GM18498 (cell line): ENCODE results near the gene CCDC3.
"Not testable (repeated sequence)": the region's sequence is repeated elsewhere in the genome, so short reads cannot be mapped to it uniquely, and the experiment has no call there.

Source experiments
- ATAC-seq: cut with Tn5 transposase; IDR thresholded peaks from one replicate; pipeline ENCODE4 v1.9.1; 2021; ENCODE audit warnings: mild to moderate bottlenecking, moderate library complexity; ENCODE audit not compliant: unreplicated experiment

CCDC3 gene

GRCh38 chr10:12896251-12896650, 105.3 kb downstream of the CCDC3 start:
- no peak for ATAC-seq

GRCh38 chr10:12892924-12893323, 108.6 kb downstream of the CCDC3 start:
- ATAC-seq: no peak

- ATAC-seq: no peak
Observed at GRCh38 chr10:12890958-12891357, 110.6 kb downstream of the CCDC3 start.

GRCh38 chr10:12888470-12888869, 113.0 kb downstream of the CCDC3 start:
- no peak for ATAC-seq

GRCh38 chr10:12887780-12888179, 113.7 kb downstream of the CCDC3 start:
- no peak for ATAC-seq

GRCh38 chr10:12884851-12885250, 116.7 kb downstream of the CCDC3 start:
- no peak for ATAC-seq

- ATAC-seq: no peak
Observed at GRCh38 chr10:12880423-12880822, 121.1 kb downstream of the CCDC3 start.

- ATAC-seq: no peak
Observed at GRCh38 chr10:12877150-12877549, 124.4 kb downstream of the CCDC3 start.

- no peak for ATAC-seq
Observed at GRCh38 chr10:12876266-12876665, 125.2 kb downstream of the CCDC3 start.

GRCh38 chr10:12875100-12875499, 126.4 kb downstream of the CCDC3 start:
- ATAC-seq: no peak

- ATAC-seq: no peak
Observed at GRCh38 chr10:12874501-12874900, 127.0 kb downstream of the CCDC3 start.

- ATAC-seq: no peak
Observed at GRCh38 chr10:12873172-12873571, 128.3 kb downstream of the CCDC3 start.

- no peak for ATAC-seq
Observed at GRCh38 chr10:12872577-12872976, 128.9 kb downstream of the CCDC3 start.

GRCh38 chr10:12869427-12869826, 132.1 kb downstream of the CCDC3 start:
- no peak for ATAC-seq

GRCh38 chr10:12868229-12868628, 133.3 kb downstream of the CCDC3 start:
- no peak for ATAC-seq

GRCh38 chr10:12865515-12865914, 136.0 kb downstream of the CCDC3 start:
- ATAC-seq: not testable (repeated sequence)

GRCh38 chr10:12862459-12862858, 139.1 kb downstream of the CCDC3 start:
- ATAC-seq: no peak

- ATAC-seq: no peak
Observed at GRCh38 chr10:12854988-12855387, 146.5 kb downstream of the CCDC3 start.

- no peak for ATAC-seq
Observed at GRCh38 chr10:12852687-12853086, 148.8 kb downstream of the CCDC3 start.

GRCh38 chr10:12849319-12850181, 152.0 kb downstream of the CCDC3 start:
- ATAC-seq: no peak

GRCh38 chr10:12848439-12849173, 152.9 kb downstream of the CCDC3 start:
- ATAC-seq: no peak

GRCh38 chr10:12847361-12847975, 154.0 kb downstream of the CCDC3 start:
- ATAC-seq: no peak
